Measurements from ENCODE around the gene WRNIP1.
A peak's percentile ranks its signal among the peaks of the same experiment; 100 is the strongest.

Gene WRNIP1

GRCh38 chr6:2763345-2763841 lies 1.8 kb upstream of the WRNIP1 start:
- DNase-seq, result no peak

DNA sequence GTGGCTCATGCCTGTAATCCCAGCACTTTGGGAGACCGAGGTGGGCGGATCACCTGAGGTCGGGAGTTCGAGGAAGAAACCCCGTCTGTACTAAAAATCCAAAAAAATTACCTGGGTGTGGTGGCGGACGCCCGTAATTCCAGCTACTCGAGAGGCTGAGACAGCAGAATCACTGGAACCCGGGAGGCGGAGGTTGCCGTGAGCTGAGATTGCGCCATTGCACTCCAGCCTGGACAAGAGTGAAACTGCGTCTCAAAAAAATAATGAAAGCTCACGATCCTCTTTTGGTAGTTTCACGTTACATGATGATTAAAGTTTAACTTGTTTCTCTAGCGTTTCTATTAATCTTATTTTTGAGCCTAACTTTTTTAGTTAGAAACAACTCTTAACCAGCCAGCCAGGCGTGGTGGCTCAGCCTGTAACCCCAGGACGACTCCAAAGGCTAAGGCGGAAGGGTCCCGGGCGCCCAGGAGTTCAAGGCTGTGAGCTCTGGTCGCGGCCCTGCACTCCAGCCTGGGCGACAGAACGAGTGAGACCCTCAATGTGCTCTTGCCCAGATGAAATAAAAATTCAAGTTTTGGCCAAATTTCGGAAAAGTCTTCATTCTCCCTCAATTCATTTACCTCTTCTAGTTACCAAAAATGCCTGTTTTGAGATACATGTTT lies 1.2 kb upstream of the WRNIP1 start:
- DNase-seq, result no peak

- DNase-seq, result peak; percentile 71
Observed at GRCh38 chr6:2764610-2765165, 505 bp upstream of the WRNIP1 start.

- DNase-seq, result peak; percentile 54
Observed at GRCh38 chr6:2765896-2766766, 938 bp downstream of the WRNIP1 start.

DNA sequence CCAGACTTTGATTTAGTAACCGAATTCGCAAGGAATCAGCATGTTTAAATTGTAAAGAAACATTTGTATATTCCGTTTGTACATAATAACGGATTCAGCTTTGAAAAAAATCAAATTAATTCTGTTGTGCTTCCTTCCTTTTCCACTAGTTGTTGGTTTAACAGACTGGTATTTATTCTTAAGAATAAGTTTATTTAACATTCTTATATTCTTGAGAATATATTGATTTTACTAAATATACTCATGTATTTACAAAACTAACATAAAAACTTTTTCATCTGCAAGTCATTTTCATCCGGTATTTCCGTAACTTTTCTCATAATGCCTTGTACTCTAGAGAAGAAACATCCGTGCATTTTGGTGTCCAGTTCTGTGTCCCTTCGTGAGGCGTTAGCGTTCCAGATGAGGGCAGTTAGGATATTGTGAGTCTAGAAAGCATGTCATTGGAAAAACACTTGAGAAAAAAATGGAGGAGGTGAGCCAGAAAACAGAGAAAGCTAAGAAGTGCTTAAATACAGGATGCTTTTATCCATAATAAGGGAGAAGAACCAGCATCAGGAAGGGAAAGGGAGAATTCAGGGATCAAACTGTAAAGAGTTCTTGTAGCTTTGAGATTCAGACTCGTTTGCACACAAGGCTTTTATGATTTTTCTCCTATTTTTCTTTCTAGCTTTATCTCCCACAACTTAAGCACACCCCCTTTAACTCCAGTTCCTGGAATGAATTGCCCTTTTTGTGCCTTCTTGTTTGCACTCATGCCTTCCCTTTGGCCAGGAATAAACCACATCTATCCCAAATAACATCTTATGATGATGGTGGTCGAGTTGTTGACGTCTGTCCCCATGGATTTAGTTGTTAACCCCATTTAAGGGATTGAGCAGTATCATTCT lies 1.8 kb downstream of the WRNIP1 start:
- peak; percentile 33 for DNase-seq

DNA sequence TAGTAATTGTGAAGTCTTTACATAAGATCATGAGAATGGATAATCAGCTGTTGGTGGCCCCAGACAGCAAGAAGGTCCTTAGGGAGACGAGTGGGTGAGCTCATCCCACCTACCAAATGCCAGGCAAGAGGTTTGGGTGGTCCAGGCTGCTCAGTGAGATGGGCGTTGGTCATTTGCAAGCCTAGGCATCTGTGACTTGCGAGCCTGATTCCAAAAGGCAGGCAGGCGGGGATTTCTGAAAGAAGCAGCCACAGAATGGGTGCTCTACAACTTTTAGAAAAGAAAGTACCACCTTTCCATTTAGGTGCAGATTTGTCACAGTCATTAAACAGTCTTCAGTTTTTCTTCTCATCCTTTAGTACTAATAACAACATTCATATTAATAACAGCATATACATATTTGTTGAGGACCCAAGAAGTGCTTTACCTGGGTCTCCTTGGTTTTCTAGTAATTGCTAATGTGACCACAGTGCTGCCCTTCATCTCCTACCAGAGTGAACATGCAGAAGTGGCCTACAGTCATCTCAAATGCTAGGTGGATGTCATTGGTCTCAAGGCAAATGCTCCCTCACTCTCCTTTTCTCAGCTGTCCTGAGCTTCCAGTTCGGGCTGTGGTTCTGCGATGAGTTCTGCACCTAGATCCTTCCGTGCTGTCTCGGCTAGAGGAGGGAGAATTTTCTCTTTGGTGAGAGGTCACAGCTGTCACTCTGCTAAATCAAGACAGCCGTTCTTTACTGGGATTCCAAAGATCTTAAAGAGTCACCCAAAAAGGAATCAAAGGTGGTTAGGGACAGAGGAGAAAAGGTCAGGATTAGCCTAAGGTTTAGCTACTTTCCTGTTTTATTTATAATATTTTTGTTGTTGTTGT lies 2.7 kb downstream of the WRNIP1 start:
- DNase-seq, result no peak

- no peak for DNase-seq
Observed at GRCh38 chr6:2768696-2769095, 3.5 kb downstream of the WRNIP1 start.

- no peak for DNase-seq
Observed at GRCh38 chr6:2770171-2770570, 5.0 kb downstream of the WRNIP1 start.

- no peak for DNase-seq
Observed at GRCh38 chr6:2771079-2771478, 5.9 kb downstream of the WRNIP1 start.

- DNase-seq, result no peak
Observed at GRCh38 chr6:2772840-2773239, 7.6 kb downstream of the WRNIP1 start.

DNA sequence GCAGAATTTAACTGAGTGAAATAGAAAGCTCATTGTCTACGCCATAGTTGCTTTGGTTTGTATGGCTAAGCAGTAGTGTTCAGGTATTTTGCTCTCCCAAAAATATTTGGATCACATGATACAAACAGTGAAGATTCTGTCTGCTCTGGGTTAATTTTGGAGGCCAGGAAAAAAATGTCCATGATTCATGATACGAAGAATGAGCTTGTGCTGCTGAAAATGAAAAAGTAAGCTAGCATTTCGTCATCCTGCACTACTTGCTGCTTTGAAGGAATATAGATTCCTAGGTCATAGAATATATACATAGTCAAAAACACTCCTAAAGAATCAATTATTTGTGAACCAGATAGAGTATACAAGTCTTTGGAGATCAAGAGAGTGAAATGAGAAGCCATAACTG lies 8.3 kb downstream of the WRNIP1 start:
- peak; percentile 38 for DNase-seq

DNA sequence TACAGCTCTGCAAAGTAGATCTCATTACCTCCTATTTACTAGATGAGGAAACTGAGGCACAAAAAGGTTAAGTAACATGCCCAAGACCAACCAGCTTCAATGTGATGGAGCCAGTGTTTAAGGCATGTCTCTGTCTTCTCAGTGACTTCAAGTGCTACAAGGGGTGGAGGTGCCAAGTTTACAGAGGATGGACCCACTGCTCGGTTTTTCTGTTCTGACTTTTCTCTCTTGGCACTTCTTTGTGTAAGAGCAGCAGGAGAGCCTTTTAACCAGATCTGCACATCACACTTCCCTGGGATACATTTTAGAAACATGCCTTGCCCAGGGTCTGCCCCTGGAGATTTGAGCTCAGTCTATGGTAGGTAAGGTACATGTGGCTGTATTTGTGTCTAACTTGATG lies 9.8 kb downstream of the WRNIP1 start:
- DNase-seq, result no peak

GRCh38 chr6:2777249-2777648 lies 12.1 kb downstream of the WRNIP1 start:
- DNase-seq, result no peak

DNA sequence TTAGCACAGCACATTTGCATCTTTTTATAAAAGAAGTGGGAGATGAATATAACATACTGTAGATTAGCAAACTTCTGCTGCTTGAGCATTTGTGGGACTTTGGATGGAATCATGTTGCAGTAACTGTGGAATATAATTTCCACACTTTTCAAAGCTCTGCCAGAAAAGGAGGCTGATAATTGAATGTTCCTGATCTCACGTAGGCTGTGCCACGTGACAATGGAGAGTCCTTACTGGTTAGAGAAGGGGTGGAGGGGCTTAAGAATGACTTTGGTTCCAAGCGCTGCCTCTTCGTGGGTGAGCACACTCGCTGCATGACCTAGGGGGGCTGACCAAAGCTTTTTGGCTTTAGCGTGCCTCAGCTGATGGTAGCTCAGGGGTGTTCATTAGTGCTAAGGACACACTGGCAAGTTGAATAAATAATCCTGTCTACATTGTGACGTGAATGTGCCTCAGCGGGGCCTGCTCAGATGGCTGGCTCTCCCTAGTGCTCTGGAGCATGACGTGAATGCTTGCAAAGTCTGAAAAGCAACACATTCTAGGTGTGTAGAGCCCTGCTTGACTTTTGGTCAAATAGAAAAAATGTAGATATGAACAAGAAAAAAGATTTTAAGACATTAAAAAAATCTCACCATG lies 15.0 kb downstream of the WRNIP1 start:
- no peak for DNase-seq

- DNase-seq, result no peak
Observed at GRCh38 chr6:2781685-2782355, 16.6 kb downstream of the WRNIP1 start.

DNA sequence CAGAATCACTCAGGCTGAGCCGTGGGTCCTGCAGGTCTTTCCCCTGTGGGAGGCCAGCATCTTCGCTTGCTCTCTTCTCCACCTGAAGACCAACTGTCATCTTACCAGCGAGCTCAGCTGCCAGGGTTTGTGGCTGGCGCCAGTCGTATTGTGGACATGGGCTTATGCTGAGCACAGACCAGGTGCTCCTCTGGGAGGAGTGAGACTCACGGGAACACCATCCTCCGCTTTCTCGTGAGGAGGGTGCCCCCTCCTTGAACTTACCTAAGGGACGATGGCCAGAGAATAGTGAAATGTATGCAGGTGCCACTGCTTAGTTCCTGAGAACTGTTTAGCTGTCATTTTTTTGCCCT lies 17.1 kb downstream of the WRNIP1 start:
- DNase-seq, result no peak

GRCh38 chr6:2782825-2783187 lies 17.6 kb downstream of the WRNIP1 start:
- DNase-seq, result no peak

DNA sequence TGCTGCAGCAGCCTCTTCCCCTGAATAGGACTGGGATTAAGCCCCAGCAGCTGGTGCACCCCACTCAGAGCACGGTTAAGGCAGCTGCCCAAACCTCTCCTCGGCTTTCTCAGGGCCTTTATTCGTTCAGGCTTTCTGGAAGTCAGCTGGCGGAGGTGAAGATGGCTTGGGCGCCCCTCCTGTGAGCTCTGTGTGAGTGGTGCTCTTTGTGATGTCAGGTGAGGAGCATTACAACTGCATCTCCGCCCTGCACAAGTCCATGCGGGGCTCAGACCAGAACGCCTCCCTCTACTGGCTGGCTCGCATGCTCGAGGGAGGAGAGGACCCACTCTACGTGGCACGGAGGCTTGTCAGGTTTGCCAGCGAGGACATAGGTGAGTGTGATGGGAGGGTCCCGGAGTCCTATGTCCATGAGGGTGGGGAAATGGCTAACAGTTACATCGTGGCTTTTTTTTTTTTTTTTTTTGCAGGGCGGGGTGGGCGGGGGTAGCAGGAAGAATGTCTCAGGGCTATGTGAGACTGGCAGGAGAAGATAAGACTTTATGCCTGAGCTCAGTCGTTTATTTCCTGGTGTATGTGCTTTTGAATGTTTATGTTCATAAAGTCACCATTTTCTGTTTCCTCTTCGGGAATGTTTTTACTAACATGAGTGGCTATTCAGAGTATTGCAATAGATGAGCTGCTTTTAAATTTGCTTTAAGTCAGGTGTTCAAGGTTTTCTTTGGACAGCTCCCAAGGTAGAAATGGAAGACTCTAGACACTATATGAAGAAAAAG lies 18.2 kb downstream of the WRNIP1 start:
- DNase-seq, result no peak

GRCh38 chr6:2784061-2784460 lies 18.9 kb downstream of the WRNIP1 start:
- no peak for DNase-seq

DNA sequence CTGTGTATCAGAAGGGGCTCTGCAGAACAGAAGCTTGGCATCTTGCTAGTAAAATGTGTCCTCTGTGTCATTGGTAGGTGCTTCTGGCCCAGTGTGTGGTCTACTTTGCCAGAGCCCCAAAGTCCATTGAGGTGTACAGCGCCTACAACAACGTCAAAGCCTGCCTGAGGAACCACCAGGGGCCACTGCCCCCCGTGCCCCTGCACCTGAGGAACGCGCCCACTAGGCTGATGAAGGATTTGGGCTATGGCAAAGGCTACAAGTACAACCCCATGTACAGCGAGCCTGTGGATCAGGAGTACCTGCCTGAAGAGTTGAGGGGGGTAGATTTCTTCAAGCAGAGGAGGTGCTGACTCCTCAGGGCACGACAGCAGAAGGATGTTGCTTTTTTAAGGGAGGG lies 19.7 kb downstream of the WRNIP1 start:
- DNase-seq, result no peak
